GM19351 (cell line): ENCODE data around the gene TJP3.

Experiments
- ATAC-seq: cut with Tn5 transposase; IDR thresholded peaks from one replicate; pipeline ENCODE4 v1.9.1; 2021; ENCODE audit warnings: mild to moderate bottlenecking, moderate library complexity; ENCODE audit not compliant: unreplicated experiment

TJP3 gene

DNA sequence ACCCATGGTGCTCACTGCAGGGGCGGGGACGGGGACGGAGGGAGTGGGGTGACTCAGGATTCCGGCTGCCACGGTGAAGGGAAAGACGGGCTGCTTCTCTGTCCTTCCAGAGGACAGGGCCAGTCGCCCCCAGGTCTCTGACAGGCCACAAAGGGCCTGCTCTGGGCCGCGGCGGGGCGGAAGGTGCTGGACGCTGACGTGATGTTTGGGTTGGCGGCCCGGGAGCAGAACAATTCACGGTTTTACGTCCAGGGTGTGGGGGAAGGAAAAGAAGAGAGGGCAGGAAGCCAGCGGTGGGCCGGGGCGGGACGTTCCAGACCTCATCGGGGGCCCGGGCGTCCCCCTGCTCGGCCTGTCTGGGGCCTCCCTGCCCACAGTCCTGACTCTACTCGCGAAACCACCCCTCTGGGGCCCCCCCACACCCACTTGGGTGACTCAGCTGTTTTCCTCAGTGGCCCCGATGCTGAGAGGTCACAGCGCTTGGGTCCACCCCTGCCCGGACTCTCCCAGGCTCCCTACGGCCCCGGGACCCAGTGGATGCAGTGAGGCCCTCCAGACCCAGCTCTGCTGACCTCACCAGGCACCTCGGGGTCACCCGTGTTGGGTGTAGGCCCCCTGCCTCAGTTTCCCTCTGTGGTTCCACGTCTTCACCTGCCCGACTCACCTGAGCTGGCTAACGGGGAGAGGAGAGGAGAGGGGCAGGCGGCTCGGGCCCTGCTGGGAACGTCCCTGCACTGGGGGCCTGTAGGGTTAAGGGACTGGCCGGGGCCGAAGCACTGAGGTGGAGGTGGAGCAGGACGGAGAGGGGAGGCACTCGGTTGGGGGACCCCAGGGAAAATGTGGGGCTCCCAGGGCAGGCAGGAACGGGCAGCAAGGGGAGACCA is 37.1 kb upstream of the TJP3 start:
- no peak for ATAC-seq

GRCh38 chr19:3671680-3672574 is 36.3 kb upstream of the TJP3 start:
- ATAC-seq: no peak

DNA sequence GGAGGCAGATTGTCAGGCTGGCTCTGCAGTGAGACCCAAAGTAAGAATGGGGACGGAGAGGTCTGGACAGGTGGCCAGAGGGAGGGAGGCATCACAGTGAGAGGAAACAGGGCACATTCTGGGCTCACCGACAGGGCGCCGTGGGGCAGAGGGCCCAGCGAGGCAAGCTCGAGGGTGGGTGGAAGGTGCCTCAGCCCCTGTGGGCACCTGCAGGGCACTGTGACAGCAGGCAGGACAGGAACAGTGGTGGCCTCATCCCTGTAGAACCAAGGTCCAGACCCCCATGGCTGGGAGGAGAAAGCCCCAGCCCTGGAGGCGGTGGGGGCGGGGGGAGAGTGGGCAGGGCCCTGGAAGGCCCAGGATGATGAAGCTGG is 35.6 kb upstream of the TJP3 start:
- ATAC-seq: no peak

DNA sequence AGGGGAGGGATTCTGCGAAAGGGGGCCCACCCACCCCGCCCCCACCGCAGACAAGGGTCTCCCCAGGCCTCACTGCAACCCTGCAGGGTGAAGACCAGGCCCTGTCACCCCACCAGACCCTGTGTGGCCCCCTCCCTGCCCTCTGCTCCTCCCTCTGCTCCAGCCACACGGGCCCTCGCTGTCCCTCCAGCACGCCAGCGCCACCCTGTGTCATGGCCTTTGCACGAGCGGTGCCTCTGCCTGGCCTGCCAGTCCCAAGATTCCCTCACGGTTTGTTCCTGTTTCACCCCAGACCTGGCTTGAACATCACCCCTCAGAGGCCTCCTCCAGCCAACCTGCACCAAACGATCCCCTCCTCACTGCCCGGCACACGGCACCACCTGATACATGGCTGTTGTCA is 35.2 kb upstream of the TJP3 start:
- no peak for ATAC-seq

GRCh38 chr19:3673506-3674439 is 34.4 kb upstream of the TJP3 start:
- no peak for ATAC-seq

DNA sequence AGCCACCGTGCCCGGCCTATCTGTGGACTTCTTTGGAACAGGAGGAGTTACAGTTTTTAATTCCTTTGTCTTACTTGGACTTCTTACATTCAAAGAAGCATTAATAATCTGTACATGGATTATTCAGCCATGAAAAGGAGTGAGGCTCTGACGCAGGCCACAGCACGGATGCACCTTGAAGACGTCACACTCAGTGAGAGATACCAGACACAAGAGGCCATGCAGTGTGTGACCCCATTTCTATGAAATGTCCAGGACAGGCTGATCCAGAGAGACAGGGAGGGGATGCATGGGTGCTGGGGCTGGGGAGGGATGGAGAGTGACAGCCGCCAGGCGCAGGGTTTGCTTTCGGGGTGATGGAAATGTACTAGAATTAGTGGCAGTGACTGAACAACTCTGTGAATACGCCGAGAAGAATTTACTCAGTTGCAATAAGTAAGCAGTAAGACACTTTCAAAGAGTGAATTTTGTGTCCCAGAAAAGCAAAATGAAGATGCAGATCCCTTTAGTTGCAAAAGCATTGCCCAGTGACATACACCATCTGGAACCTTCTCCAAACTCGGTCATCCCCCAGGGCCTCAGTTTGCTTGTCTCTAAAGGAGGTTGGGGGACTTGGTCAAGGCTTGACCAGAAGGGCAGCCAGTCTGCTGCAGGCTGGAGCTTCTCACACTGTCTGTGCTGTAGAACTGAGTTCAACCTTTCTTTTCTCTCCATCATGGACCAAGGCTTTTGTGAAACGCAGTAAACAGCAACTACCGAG is 33.2 kb upstream of the TJP3 start:
- ATAC-seq: no peak

GRCh38 chr19:3678188-3678587 is 30.0 kb upstream of the TJP3 start:
- no peak for ATAC-seq

GRCh38 chr19:3679138-3679537 is 29.0 kb upstream of the TJP3 start:
- no peak for ATAC-seq

DNA sequence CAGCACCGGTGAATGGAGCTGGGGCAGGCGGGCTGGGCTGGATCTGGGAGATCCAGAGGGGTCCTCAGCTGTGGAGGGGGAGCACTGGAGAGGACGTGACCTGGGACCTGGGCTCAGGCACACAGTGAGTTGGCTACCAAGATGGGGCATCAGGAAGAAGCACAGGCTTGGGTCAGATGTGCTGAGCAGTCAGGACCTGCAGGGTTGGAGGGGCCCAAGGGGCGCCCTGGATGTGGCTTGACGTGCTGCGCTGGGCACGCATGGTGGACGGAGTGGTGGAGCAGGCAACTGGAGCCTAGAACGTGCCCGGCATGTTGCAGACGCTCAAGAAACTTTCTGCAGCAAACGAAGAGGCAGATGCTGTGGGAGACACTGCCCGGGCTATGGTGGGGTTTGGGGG is 28.6 kb upstream of the TJP3 start:
- no peak for ATAC-seq

DNA sequence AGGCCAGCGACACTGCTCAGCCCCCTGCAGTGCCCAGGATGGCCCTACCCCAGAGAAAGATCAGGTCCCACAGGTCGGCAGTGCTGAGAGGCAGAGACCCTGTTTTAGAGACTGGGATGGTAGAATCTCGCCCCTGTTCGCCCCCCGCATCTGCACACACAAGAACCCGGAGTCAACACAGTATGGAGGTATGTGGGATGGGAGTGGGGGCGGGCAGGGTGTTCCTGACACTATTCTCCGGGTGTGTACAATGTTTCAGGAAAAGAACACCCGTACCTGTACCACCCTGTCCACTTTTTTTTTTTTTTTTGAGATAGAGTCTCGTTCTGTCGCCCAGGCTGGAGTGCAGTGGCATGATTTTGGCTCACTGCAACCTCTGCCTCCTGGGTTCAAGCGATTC is 27.2 kb upstream of the TJP3 start:
- ATAC-seq: no peak

DNA sequence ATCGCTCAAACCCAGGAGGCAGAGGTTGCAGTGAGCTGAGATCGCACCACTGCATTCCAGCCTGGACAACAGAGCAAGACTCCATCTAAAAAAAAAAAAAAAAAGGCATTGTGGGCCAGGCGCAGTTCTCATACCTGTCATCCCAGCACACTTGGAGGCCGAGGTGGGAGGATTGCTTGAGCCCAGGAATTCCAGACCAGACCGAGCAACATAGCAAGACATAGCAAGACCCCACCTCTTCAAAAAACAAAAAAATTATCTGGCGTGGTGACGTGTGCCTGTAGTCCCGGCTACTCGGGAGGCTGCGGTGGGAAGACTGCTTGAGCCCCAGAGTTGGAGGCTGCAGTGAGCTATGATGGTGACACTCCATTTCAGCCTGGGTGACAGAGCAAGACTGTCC is 25.9 kb upstream of the TJP3 start:
- ATAC-seq: no peak

DNA sequence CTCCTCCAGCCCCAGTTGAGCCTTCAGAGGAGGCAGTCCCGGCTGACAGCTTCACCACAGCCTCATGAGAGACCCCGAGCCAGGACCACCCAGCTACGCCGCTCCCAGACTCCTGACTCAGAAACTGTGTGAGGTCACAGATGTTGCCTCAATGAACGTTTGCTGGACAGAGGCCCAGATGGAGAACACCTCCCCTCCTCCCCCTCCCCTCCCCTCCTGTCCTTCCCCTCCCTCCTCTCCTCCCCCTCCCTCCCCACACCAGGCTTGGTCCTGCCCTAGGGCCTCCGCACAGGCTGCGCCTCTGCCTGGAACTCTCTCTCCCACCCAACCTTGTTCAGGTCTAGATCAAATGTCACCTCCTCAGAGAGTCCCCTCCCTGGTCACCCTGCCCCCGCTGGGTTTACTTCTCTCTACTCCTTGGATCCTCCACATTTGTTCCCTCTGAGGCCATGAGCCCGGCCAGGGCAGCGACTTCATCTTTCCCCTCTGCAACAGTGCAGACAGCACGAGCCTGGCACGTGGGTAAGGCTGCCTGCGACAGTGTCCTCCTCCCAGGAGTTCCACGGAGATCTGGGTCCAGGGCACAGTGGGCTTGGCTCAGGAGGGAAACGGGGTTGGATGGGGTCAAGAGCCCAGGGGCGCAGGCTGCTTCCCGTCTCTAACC is 25.3 kb upstream of the TJP3 start:
- no peak for ATAC-seq

- ATAC-seq: no peak
These were observed 24.7 kb upstream of the TJP3 start for GRCh38 chr19:3683405-3684053.

DNA sequence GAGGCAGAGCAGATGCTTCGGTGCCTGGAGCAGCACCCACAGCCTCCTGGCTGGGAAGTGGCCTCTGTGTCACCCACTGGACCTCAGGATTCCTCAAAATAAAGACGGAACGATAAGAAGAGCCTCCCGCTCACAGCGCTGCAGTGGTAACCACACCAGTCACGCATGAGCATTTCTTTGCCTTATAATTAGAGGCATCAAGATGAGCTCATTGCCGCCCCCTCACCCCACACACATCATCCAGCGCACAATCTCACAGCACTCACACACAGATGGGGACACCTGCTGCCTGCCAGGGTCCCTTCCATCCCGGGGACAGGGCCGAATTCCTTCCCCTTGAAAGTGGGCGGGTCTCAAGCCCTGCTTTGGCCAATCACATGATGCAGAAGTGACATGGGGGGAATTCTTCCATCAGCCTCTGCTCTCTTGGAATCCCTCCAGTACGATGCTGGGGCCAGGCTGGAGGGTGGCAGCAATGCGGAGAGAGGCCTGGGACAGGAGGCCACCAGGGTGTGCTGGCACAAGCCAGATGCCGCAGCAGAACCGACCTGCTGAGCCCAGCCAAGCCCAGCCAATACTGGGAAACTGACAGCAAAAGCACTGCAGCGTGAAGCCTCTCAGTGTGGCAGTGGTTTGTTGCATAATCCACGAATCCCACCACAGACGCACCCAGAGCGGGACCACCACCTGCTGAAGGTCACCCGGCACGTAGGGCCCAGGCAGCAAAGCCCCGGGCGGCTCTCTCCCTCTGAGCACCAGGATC is 23.9 kb upstream of the TJP3 start:
- no peak for ATAC-seq

DNA sequence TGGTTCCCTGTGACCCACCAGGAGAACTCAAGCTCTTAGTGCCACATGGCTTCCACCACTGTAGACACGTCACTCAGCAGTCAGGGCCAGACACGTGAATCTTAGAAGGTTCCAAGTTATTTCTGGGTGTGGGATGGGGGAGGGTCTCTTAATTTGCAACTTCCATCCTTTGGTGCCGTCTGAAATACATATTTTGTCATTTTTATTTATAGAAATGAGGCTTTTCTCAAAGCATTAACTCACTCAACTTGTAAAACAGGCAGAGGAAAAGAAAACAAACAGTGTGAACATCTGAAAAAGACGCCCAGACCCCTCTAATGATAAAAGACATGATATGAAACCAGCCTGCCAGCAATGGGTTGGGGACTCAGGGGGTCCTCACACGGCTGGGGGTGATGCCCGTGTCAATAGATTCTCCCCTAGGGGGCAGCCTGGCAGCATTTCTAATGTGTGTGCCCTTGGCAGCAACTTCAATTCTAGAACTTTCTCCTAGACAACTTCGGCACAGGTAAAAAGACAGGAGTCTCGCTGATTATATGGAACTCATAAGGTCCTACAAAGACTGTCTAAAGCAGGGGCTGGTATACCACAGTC is 23.3 kb upstream of the TJP3 start:
- ATAC-seq: no peak

- no peak for ATAC-seq
These were observed 20.8 kb upstream of the TJP3 start for GRCh38 chr19:3687393-3687773.

DNA sequence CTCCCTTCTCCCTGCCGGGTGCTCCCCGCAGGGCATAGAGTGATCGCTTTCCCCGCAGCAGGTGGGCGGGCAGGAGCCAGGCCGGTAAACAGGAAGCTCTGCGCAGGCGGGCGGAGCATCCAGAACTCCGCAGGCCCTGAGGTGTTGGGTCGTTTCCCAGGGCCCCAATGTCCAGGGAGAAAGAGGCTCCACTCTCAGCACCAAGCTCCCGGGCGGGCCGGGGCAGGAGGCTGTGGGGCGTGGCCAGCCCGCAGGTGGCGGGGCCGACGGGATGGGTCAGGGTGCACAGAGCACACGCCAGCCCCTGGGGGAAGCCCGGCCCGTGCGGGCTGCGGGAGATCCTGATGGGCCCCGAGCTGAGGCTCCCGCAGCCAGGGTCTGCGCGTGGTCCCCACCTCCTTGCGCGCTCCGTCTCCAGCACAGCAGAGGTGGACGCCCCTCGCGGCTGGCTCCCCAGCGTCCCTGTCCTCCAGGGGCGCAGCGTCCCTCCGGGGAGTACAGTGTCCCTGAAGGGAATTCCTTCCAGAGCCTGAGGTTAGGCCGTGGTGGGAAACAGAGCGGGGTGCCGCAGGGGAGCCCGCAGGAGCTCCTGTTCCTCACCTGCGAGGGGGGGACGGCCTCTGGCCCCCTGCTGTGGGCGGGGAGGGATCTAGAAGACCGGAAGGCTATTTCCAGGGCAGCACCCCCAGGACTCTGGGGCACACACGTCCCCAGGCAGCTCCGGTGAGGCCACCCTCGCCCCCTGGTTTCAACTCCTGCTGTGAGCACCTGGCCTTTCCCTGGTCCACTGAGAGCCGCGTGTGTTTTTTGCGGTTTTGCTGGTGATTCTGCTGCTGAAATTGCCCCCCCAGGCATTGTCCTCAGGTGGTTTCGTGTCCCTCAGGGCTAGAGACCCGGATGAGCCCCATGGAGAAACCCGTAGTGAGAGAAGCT is 20.1 kb upstream of the TJP3 start:
- ATAC-seq: no peak
